ENCODE results near the gene ASPG. TPM values are rescaled to one million over a fixed set of nuclear protein-coding genes. Genes with fewer than 3 reads are reported as not detected.

Gene ASPG
- total RNA-seq, 1 experiment from 2014 or later = not detected

DNA sequence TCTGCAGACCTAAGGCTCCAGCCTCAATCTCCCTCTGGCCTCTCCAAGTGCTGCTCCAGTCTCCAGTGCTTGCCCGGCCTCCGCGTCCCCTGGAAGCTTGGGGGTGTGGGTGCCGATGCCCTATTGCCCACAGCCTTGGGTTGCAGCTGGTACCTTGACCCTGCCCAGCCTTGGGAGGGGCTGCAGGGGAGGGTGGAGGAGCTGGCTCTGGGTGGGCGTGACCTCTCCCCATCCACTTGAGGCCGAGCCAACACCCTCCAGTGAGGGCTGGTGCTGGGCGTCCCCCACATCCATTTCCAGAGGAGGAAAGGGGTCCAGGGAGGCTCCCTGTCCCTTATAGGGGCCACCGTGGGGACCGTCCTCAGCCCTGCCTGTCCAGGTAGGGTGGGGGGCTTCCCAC is 77.0 kb downstream of the ASPG start:
- no TSS peak for BruUV-seq (replicated peaks)
- Mint-ChIP-seq H3K36me3 (ENCODE audit: insufficient read depth, unreplicated experiment) (no peaks in the 10 kb centered on the region), H3K4me3 (ENCODE audit: low read depth, unreplicated experiment) (no peak overlapping the region), H3K9me3 (ENCODE audit: low read depth, unreplicated experiment) (no peaks in the 10 kb centered on the region), H3K27ac (ENCODE audit: unreplicated experiment) (no peak overlapping the region), H3K4me1 (ENCODE audit: low read depth, unreplicated experiment) (no peaks in the 10 kb centered on the region), H3K27me3 (ENCODE audit: unreplicated experiment) (peaks cover 22% of the 10 kb centered on the region)
- intact Hi-C loops (cut with micrococcal nuclease; ENCODE audit: unreplicated experiment) = no loop called here
- CTCF ChIA-PET = no interaction called here
- TF ChIP-seq, protein P1, sequence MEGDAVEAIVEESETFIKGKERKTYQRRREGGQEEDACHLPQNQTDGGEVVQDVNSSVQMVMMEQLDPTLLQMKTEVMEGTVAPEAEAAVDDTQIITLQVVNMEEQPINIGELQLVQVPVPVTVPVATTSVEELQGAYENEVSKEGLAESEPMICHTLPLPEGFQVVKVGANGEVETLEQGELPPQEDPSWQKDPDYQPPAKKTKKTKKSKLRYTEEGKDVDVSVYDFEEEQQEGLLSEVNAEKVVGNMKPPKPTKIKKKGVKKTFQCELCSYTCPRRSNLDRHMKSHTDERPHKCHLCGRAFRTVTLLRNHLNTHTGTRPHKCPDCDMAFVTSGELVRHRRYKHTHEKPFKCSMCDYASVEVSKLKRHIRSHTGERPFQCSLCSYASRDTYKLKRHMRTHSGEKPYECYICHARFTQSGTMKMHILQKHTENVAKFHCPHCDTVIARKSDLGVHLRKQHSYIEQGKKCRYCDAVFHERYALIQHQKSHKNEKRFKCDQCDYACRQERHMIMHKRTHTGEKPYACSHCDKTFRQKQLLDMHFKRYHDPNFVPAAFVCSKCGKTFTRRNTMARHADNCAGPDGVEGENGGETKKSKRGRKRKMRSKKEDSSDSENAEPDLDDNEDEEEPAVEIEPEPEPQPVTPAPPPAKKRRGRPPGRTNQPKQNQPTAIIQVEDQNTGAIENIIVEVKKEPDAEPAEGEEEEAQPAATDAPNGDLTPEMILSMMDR (IDR thresholded peaks at IDR 0.05; ENCODE audit: unreplicated experiment) = no peak
- no peak for DNase-seq

DNA sequence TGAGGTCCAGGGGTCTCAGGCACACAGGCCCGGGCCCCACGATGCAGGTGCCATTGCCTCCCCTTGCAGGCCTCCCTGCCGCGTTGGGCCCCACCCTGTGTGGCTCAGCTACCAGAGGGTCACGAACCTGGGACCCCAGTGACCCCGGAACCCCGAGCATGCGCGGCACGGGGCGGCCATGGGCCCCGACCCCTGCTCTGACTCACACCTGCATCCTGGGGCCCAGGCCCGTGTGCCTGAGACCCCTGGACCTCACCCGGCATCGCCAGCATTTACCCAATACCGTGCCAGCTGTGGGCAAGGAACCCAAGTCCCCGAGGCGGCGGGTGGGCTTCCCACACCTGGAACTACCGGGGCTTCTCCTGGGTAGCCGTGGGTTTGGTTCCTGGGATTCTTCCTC is 78.0 kb downstream of the ASPG start:
- Mint-ChIP-seq H3K4me1 (ENCODE audit: low read depth, unreplicated experiment) (no peaks in the 10 kb centered on the region), H3K36me3 (ENCODE audit: insufficient read depth, unreplicated experiment) (no peaks in the 10 kb centered on the region), H3K4me3 (ENCODE audit: low read depth, unreplicated experiment) (no peak overlapping the region), H3K27ac (ENCODE audit: unreplicated experiment) (no peak overlapping the region), H3K9me3 (ENCODE audit: low read depth, unreplicated experiment) (no peaks in the 10 kb centered on the region), H3K27me3 (ENCODE audit: unreplicated experiment) (peaks cover 21% of the 10 kb centered on the region)
- no TSS peak for BruUV-seq (replicated peaks)
- DNase-seq = no peak
- intact Hi-C loops (cut with micrococcal nuclease; ENCODE audit: unreplicated experiment) = no loop called here
- TF ChIP-seq, protein P1 (IDR thresholded peaks at IDR 0.05; ENCODE audit: unreplicated experiment) = no peak
- CTCF ChIA-PET = no interaction called here

DNA sequence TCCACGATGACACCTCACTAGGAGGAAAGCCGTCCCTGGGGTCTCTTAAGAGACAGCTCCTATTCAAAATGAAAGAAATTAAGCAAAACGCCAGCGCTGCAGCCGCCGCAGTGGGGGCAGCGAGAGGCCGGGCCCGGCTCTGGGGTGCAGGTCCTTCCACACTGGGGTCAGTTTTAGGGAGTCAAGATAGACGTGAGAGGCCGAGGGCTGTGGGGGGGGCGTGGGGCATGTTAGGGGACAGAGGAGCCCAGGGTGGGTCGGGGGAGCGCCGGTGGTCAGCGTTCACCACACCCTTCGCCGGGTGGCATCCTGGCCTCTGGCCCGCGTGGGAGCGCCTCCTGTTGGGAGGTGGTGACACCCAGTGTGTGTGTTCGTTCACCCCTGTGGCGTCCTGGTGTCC is 78.5 kb downstream of the ASPG start:
- TF ChIP-seq, protein P1 (IDR thresholded peaks at IDR 0.05; ENCODE audit: unreplicated experiment) = no peak
- Mint-ChIP-seq H3K4me3 (ENCODE audit: low read depth, unreplicated experiment) (no peak overlapping the region), H3K4me1 (ENCODE audit: low read depth, unreplicated experiment) (no peaks in the 10 kb centered on the region), H3K36me3 (ENCODE audit: insufficient read depth, unreplicated experiment) (no peaks in the 10 kb centered on the region), H3K27me3 (ENCODE audit: unreplicated experiment) (peaks cover 19% of the 10 kb centered on the region), H3K27ac (ENCODE audit: unreplicated experiment) (no peak overlapping the region), H3K9me3 (ENCODE audit: low read depth, unreplicated experiment) (no peaks in the 10 kb centered on the region)
- CTCF ChIA-PET = no interaction called here
- no peak for DNase-seq
- BruUV-seq (replicated peaks) = no TSS peak
- intact Hi-C loops (cut with micrococcal nuclease; ENCODE audit: unreplicated experiment) = no loop called here

DNA sequence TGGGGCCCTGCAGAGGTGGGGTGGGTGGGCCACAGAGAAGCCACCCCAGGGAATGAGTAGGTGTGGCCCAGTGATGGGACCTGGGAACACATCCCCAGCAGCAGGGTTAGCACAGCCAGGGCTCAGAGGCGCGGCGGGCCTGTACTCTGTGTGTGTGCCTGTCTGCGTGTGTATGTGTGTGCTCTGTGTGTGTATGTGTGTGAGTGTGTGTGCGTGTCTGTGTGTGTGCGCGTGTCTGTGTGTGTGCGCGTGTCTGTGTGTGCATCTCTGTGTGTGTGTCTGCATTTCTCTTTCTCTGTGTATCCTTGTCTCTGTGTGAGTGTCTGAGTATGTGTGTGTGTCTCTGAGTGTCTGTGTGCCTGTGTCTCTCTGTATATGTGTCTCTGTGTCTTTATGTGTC is 79.0 kb downstream of the ASPG start:
- Mint-ChIP-seq H3K27me3 (ENCODE audit: unreplicated experiment) (peaks cover 19% of the 10 kb centered on the region), H3K36me3 (ENCODE audit: insufficient read depth, unreplicated experiment) (no peaks in the 10 kb centered on the region), H3K27ac (ENCODE audit: unreplicated experiment) (no peak overlapping the region), H3K4me3 (ENCODE audit: low read depth, unreplicated experiment) (no peak overlapping the region), H3K9me3 (ENCODE audit: low read depth, unreplicated experiment) (no peaks in the 10 kb centered on the region), H3K4me1 (ENCODE audit: low read depth, unreplicated experiment) (no peaks in the 10 kb centered on the region)
- intact Hi-C loops (cut with micrococcal nuclease; ENCODE audit: unreplicated experiment) = no loop called here
- TF ChIP-seq, protein P1 (IDR thresholded peaks at IDR 0.05; ENCODE audit: unreplicated experiment) = no peak
- CTCF ChIA-PET = no interaction called here
- DNase-seq = no peak
- no TSS peak for BruUV-seq (replicated peaks)

Small RNA genes within 50 kb of the gene (microRNA-seq; reads per million reads assigned to microRNA genes)
- not detected for gene MIR203A
- gene MIR203B = not detected

Other genes with a start within 250 kb of the ASPG start
- 23.2 and 27.7 TPM in 2 replicates for gene PPP1R13B, start 238.1 kb upstream of the ASPG start, total RNA-seq (2022)
- not detected in 2 replicates for gene TDRD9, start 157.2 kb upstream of the ASPG start, total RNA-seq (2022)
- gene RD3L, start 143.2 kb upstream of the ASPG start, total RNA-seq (2022) = not detected in 2 replicates
- gene KIF26A, start 52.9 kb downstream of the ASPG start, total RNA-seq (2022) = 0.07 TPM in 2 replicates

All from Calu3 (cell line).